Measurements from ENCODE around the gene TMED9. TPM values are rescaled to one million over a fixed set of nuclear protein-coding genes. Genes with fewer than 3 reads are reported as not detected.

Gene TMED9
- total RNA-seq (100 to 1,000 TPM in 5 of 6 donors, 10 to 100 TPM in 1; 99.1 to 167 (median 124) TPM), polyA plus RNA-seq (100 to 1,000 TPM; 105 to 113 TPM)

DNA sequence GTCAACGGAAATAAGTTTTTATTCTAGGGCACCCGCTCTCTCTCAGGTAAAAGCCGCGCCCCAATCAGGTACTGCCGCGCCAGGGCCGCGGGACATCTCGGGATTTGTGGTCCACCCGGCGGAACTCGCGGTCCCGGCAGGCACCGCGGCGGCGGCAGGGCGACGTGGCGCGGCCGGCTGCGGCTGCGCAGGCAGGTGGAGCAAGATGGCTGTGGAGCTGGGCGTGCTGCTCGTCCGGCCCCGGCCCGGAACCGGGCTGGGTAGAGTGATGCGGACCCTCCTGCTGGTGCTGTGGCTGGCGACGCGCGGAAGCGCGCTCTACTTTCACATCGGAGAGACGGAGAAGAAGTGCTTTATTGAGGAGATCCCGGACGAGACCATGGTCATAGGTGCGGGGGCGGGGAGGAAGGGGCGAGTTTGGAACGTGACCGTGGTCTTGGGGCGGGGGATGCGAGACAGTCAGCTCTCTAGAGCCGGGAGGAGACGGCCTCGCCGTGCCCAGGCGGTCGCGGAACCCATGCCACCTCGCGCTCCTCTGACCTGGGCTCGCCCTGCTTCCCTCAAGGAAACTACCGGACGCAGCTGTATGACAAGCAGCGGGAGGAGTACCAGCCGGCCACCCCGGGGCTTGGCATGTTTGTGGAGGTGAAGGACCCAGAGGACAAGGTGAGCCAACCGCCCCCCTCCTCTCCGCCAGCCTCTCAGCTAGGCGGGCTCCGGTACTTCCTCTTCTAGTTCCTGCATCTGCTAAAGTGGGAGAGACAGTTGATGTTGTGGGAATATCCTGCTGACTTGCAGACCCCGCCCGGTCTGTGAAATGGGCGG lies at the start of gene TMED9:
TMED9 (plus strand) TSS at position 194 of the 825 bp plus-strand sequence; CDS start at position 206, 12 bp downstream.
- H3K27ac ChIP-seq, result peak within 1 kb of the TSS; percentile 70 to 82 (median 79)
- H3K4me3 ChIP-seq, result peak within 1 kb of the TSS; percentile 79 to 94 (median 80)
- peaks cover 0 to 33% (median 22%) of the 10 kb centered on the region in 3 donors for H3K36me3 ChIP-seq
- H3K27me3 ChIP-seq, result no peaks in the 10 kb centered on the region
- FAIRE-seq (no peak), ATAC-seq (peak; percentile 96 to 98 (median 97)), DNase-seq (peak; percentile 86 to 96 (median 91))
- 0% methylated on average over 69 to 70 of the region's 71 CpGs for WGBS, 2 donors
- intact Hi-C loops (cut with DNase I), result no loop called here
- H3K9me3 ChIP-seq, result no peaks in the 10 kb centered on the region
- peaks cover 0 to 15% (median 6%) of the 10 kb centered on the region in 3 donors for H3K4me1 ChIP-seq
- TF ChIP-seq, protein P1, sequence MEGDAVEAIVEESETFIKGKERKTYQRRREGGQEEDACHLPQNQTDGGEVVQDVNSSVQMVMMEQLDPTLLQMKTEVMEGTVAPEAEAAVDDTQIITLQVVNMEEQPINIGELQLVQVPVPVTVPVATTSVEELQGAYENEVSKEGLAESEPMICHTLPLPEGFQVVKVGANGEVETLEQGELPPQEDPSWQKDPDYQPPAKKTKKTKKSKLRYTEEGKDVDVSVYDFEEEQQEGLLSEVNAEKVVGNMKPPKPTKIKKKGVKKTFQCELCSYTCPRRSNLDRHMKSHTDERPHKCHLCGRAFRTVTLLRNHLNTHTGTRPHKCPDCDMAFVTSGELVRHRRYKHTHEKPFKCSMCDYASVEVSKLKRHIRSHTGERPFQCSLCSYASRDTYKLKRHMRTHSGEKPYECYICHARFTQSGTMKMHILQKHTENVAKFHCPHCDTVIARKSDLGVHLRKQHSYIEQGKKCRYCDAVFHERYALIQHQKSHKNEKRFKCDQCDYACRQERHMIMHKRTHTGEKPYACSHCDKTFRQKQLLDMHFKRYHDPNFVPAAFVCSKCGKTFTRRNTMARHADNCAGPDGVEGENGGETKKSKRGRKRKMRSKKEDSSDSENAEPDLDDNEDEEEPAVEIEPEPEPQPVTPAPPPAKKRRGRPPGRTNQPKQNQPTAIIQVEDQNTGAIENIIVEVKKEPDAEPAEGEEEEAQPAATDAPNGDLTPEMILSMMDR (IDR thresholded peaks at IDR 0.05), result no peak

DNA sequence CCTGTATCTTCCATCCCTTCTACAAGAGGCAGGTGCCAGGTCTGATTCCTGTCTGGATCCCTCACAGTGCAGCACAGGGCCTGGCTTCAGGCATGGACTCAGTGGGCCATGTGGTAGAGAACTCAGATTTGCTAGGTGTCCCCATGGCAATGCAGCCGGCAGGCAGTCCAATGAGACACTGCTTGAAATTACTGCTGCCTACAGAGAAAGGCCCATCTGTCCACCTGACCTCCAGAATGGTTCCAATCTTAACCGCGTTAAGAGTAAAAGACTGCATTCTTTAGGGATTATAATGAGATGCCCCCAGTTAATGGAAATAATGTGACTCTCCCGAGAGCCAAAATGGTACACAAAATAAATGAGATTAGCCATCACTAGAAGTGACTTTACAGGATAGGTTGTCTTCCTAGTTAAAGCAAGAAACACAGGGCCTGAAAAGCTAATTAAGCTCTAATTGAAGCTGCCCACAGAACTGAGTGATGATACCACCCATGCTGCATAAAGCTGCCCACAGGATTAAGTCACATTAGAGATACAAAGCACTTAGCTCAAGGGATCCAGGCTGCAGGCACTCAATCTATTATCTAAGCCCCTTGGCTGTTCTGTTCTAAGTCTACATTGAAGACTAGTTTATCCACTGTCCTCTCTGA lies 49.1 kb upstream of the TMED9 start:
- ATAC-seq (no peak), FAIRE-seq (no peak), DNase-seq (no peak)
- Histone ChIP-seq H3K27me3 (no peaks in the 10 kb centered on the region), H3K27ac (no peak overlapping the region), H3K9me3 (no peaks in the 10 kb centered on the region), H3K36me3 (peaks cover 0 to 7% (median 2%) of the 10 kb centered on the region in 3 donors), H3K4me3 (no peak overlapping the region), H3K4me1 (peaks cover 8 to 33% (median 15%) of the 10 kb centered on the region in 3 donors)
- intact Hi-C loops (cut with DNase I), result no loop called here
- TF ChIP-seq, protein P1 (IDR thresholded peaks at IDR 0.05), result no peak
- WGBS, 2 donors, result 89 to 92% methylated on average over 4 of the region's 4 CpGs

GRCh38 chr5:177545487-177546257 lies 46.3 kb upstream of the TMED9 start:
- DNase-seq (no peak), ATAC-seq (peak in 3 of 4 donors; percentile 33 to 54 (median 50))

DNA sequence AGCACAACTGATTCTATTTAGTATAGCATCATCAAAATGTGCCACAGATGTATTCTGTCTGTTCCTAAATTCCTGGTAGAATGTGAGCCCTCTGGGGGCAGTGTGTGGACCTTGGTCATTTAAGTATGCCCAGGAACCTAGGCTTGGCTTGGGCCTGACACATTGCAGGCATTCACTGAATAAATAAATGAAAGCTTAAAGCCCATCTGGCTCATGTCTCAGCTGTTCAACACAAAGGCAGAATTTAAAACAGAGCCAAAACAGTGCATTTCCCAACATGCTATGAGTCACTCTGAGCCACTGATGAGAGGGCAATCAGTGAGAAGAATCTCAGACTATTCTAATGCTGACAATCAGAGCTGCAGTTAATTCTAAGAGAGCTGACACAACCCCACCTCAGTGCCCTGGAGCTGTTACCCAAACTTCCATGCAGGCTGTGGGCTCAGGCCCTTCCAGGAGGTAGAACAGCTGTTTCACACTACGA lies 45.7 kb upstream of the TMED9 start:
- peaks cover 0 to 2% (median 0%) of the 10 kb centered on the region in 3 donors for H3K36me3 ChIP-seq
- intact Hi-C loops (cut with DNase I), result no loop called here
- FAIRE-seq (no peak), DNase-seq (peak in 2 of 6 donors; percentile 18 to 63), ATAC-seq (peak; percentile 79 to 88 (median 82))
- H3K4me3 ChIP-seq, result no peak overlapping the region
- TF ChIP-seq, protein P1 (IDR thresholded peaks at IDR 0.05), result no peak
- no peaks in the 10 kb centered on the region for H3K27me3 ChIP-seq
- whole genome bisulfite sequencing, 2 donors, result 88 to 90% methylated on average over 1 of the region's 1 CpG
- peak overlapping the region in 3 of 4 donors; percentile 1 to 69 (median 25) for H3K27ac ChIP-seq
- H3K4me1 ChIP-seq, result peaks cover 7 to 21% (median 8%) of the 10 kb centered on the region in 3 donors
- no peaks in the 10 kb centered on the region for H3K9me3 ChIP-seq

More at GRCh38 chr5:177545487-177546257, 46.3 kb upstream of the TMED9 start:
- FAIRE-seq, result no peak
- Histone ChIP-seq H3K4me1 (peaks cover 7 to 21% (median 8%) of the 10 kb centered on the region in 3 donors), H3K4me3 (no peak overlapping the region), H3K27me3 (no peaks in the 10 kb centered on the region), H3K27ac (peak overlapping the region in 2 of 4 donors; percentile 1 to 69), H3K36me3 (peaks cover 0 to 2% (median 0%) of the 10 kb centered on the region in 3 donors), H3K9me3 (no peaks in the 10 kb centered on the region)
- TF ChIP-seq, protein P1 (IDR thresholded peaks at IDR 0.05), result no peak
- WGBS, 2 donors, result 73 to 75% methylated on average over 4 of the region's 4 CpGs
- intact Hi-C loops (cut with DNase I), result no loop called here
